PFSK-1 (cell line): Measurements from ENCODE around the gene ZFAND2A.

ENCODE experiments used
- FOXP2 ChIP-seq: optimal IDR thresholded peaks from 2 replicates; pipeline ENCODE3; 2011; ENCODE audit warnings: borderline replicate concordance, control low read depth, inconsistent platforms; ENCODE audit not compliant: insufficient read depth; ENCODE audit errors: extremely low read length, extremely low read depth
- POLR2AphosphoS5 ChIP-seq: IDR thresholded peaks from 2 replicates; pipeline ENCODE4 v1.6.1; 2012; ENCODE audit warnings: low read depth, mild to moderate bottlenecking, control low read depth, low read length, moderate library complexity
- SIN3A ChIP-seq: IDR thresholded peaks from 2 replicates; pipeline ENCODE4 v1.6.1; 2012; ENCODE audit warnings: mild to moderate bottlenecking, low read length, moderate library complexity, borderline replicate concordance; ENCODE audit not compliant: insufficient read depth
- TAF1 ChIP-seq: IDR thresholded peaks from 2 replicates; pipeline ENCODE4 v1.6.1; 2012; ENCODE audit warnings: low read length, control low read depth, borderline replicate concordance; ENCODE audit not compliant: insufficient read depth
- TF ChIP-seq, protein P1 (sequence below), 2 experiments: IDR thresholded peaks; 2 replicates each; pipeline versions ENCODE4 v1.6.1 to v1.8.0; 2011 to 2012; ENCODE audit warnings: low read depth in 2 of 2, low read length in 2 of 2, control low read depth in 1 of 2, inconsistent platforms in 1 of 2, mild to moderate bottlenecking in 1 of 2, moderate library complexity in 1 of 2; ENCODE audit not compliant: insufficient read depth in 1 of 2

The ZFAND2A gene

DNA sequence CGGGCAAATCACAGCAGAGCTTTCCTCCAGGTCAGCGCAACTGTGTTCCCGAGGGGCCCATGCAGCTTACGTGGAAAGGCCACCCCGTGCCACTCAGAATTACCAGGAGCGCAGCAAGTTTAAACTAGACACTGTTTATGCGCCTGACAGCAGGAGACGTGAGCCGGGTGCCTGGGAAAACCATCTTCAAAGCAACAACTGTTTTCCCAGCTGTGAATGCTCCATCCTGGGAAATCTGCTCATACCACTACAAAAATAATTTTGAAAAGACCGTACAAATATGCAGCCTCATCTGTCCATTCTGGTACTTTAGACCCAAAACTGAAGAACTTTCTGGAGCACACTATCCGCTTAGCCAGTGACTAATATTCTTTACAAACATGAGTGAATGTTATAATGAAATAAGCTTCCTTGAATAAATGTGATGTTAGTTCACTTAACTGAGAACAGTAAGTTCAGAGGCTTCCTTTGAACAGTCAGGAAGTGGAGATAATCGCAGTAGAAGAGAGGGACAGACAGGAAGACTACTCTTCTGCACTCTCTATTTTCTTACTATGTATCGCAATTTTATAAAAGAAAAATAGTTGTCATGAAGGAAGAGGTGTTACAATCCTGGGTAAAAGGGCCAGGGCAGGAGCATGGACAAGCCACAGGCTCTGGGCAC lies 55.3 kb downstream of the ZFAND2A start:
- no peak for TF ChIP-seq SIN3A
- TF ChIP-seq, protein P1, sequence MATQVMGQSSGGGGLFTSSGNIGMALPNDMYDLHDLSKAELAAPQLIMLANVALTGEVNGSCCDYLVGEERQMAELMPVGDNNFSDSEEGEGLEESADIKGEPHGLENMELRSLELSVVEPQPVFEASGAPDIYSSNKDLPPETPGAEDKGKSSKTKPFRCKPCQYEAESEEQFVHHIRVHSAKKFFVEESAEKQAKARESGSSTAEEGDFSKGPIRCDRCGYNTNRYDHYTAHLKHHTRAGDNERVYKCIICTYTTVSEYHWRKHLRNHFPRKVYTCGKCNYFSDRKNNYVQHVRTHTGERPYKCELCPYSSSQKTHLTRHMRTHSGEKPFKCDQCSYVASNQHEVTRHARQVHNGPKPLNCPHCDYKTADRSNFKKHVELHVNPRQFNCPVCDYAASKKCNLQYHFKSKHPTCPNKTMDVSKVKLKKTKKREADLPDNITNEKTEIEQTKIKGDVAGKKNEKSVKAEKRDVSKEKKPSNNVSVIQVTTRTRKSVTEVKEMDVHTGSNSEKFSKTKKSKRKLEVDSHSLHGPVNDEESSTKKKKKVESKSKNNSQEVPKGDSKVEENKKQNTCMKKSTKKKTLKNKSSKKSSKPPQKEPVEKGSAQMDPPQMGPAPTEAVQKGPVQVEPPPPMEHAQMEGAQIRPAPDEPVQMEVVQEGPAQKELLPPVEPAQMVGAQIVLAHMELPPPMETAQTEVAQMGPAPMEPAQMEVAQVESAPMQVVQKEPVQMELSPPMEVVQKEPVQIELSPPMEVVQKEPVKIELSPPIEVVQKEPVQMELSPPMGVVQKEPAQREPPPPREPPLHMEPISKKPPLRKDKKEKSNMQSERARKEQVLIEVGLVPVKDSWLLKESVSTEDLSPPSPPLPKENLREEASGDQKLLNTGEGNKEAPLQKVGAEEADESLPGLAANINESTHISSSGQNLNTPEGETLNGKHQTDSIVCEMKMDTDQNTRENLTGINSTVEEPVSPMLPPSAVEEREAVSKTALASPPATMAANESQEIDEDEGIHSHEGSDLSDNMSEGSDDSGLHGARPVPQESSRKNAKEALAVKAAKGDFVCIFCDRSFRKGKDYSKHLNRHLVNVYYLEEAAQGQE (IDR thresholded peaks at IDR 0.05; ENCODE audit: insufficient read depth in 1 of 2, low read depth in 2 of 2, low read length in 2 of 2), result no peak
- no peak for TF ChIP-seq TAF1
- no peak for TF ChIP-seq POLR2AphosphoS5
- no peak for TF ChIP-seq FOXP2

DNA sequence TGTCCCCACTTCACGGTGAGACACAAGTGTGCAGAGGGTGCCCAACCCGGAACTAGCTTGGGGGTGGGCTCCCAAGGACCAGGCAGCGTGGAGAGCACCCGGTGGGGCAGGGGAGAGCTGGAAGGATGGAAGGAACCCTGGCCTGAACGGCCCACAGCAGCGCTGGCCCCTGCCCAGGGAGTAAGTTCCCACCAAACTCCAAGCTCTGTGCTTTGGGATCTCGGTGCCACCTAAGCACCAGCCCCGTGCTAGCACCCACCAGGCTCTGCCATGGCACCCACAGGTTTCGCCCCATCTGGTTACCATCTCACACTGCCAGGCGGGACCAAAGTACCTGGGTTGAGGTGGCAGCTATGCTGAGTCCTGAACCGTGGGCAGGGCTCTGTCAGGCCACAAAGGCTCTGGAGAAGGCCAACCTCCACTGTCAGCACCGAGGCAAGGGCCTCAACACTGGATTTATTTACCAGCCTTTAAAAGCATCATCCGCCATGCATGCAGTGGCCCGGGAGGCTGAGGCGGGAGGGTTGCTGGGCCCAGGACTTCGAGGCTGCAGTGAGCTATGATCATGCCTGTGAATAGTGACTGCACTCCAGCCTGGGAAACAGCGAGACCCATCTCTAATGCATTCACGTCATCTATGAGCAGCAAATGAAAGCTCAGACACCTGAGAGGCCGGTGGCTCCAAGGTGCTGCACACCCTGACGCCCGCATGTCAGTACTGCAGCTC lies 56.0 kb downstream of the ZFAND2A start:
- TF ChIP-seq, protein P1 (IDR thresholded peaks at IDR 0.05; ENCODE audit: insufficient read depth in 1 of 2, low read depth in 2 of 2, low read length in 2 of 2), result no peak
- TF ChIP-seq SIN3A, result no peak
- TF ChIP-seq POLR2AphosphoS5, result no peak
- no peak for TF ChIP-seq TAF1
- TF ChIP-seq FOXP2, result no peak

DNA sequence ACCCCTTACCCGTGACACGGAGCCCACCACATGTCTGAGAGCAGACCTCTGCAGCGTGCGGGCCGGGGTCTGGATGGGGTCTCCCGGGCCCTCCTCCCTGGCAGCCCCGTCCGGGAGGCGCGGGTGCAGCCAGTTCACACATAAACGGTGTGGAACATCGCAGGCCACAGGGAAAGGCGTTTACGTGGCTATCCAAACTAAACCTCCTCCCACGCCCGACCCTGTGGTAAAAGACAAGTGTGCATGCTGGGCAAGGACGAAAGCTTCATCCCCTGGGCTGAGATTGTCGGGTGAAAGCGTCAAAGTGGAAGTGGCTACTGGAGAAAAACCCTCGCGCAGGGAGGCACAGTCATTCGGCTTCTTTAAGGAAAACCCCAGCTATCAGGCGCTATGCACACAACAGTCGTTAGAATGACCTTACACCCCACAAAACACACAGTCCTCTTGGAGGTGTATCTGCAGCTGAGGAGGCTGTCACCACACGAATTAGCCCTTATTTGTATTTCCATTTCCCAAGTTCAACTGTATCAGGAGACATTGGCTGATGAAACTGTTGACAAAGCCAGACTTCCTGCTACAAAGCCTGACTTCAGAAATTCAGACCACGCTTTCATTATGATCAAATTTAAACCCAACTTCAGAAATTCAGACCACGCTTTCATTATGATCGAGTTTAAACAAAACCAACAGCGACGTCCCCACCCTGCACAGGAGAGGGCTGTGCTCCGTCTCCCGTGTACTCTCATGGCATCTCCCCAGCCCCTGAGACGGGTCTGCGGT lies 56.8 kb downstream of the ZFAND2A start:
- TF ChIP-seq TAF1 (no peak), FOXP2 (no peak), SIN3A (no peak), POLR2AphosphoS5 (no peak)
- TF ChIP-seq, protein P1 (IDR thresholded peaks at IDR 0.05; ENCODE audit: insufficient read depth in 1 of 2, low read depth in 2 of 2, low read length in 2 of 2), result no peak
